ENCODE data around the gene TAS1R3.
A peak's percentile ranks its signal among the peaks of the same experiment; 100 is the strongest.

TAS1R3 gene

GRCh38 chr1:1290238-1290731 is 40.8 kb upstream of the TAS1R3 start:
- no peak overlapping the region for H3K27ac ChIP-seq (ENCODE audit: low read depth, low read length)
- H3K4me3 ChIP-seq (ENCODE audit: insufficient read depth, low read length, poor library complexity, severe bottlenecking) = no peak overlapping the region
- H3K36me3 ChIP-seq (ENCODE audit: low read length) = no peaks in the 10 kb centered on the region
- H3K9me2 ChIP-seq (replicated peaks; ENCODE audit: insufficient read depth, low read length) = no peaks in the 10 kb centered on the region
- H3K4me2 ChIP-seq (ENCODE audit: low read depth, low read length, poor library complexity, severe bottlenecking) = no peak overlapping the region
- H3F3A ChIP-seq (ENCODE audit: insufficient read depth) = no peaks in the 10 kb centered on the region
- peak; percentile 25 for TF ChIP-seq CTCF (IDR thresholded peaks at IDR 0.05; ENCODE audit: insufficient read depth, low read length, poor library complexity, severe bottlenecking)
- TF ChIP-seq EZH2phosphoT487 (conservative IDR thresholded peaks at IDR 0.05; ENCODE audit: low read length) = no peak
- no peaks in the 10 kb centered on the region for H3K27me3 ChIP-seq (ENCODE audit: low read length)
- no peaks in the 10 kb centered on the region for H3K79me2 ChIP-seq (ENCODE audit: insufficient read depth, low read length)
- H3K9ac ChIP-seq (ENCODE audit: low read length) = no peak overlapping the region
- no peak overlapping the region for H2AFZ ChIP-seq (ENCODE audit: low read depth, low read length, severe bottlenecking)
- H4K20me1 ChIP-seq (ENCODE audit: low read depth, low read length) = no peaks in the 10 kb centered on the region
- no peaks in the 10 kb centered on the region for H3K9me3 ChIP-seq (ENCODE audit: insufficient read depth, low read length)

GRCh38 chr1:1291023-1291528 is 40.0 kb upstream of the TAS1R3 start:
- Histone ChIP-seq H3K9me3 (ENCODE audit: insufficient read depth, low read length) (no peaks in the 10 kb centered on the region), H3K4me3 (ENCODE audit: insufficient read depth, low read length, poor library complexity, severe bottlenecking) (no peak overlapping the region), H4K20me1 (ENCODE audit: low read depth, low read length) (no peaks in the 10 kb centered on the region), H3K4me2 (ENCODE audit: low read depth, low read length, poor library complexity, severe bottlenecking) (no peak overlapping the region), H3F3A (ENCODE audit: insufficient read depth) (no peaks in the 10 kb centered on the region), H3K9ac (ENCODE audit: low read length) (no peak overlapping the region), H2AFZ (ENCODE audit: low read depth, low read length, severe bottlenecking) (no peak overlapping the region), H3K27ac (ENCODE audit: low read depth, low read length) (no peak overlapping the region), H3K79me2 (ENCODE audit: insufficient read depth, low read length) (no peaks in the 10 kb centered on the region), H3K36me3 (ENCODE audit: low read length) (no peaks in the 10 kb centered on the region), H3K27me3 (ENCODE audit: low read length) (no peaks in the 10 kb centered on the region), H3K9me2 (replicated peaks; ENCODE audit: insufficient read depth, low read length) (no peaks in the 10 kb centered on the region)
- no peak for TF ChIP-seq CTCF (IDR thresholded peaks at IDR 0.05; ENCODE audit: insufficient read depth, low read length, poor library complexity, severe bottlenecking)

GRCh38 chr1:1291548-1292441 is 39.3 kb upstream of the TAS1R3 start:
- Histone ChIP-seq H3F3A (ENCODE audit: insufficient read depth) (no peaks in the 10 kb centered on the region), H3K36me3 (ENCODE audit: low read length) (no peaks in the 10 kb centered on the region), H3K79me2 (ENCODE audit: insufficient read depth, low read length) (no peaks in the 10 kb centered on the region), H2AFZ (ENCODE audit: low read depth, low read length, severe bottlenecking) (no peak overlapping the region), H3K9me3 (ENCODE audit: insufficient read depth, low read length) (no peaks in the 10 kb centered on the region), H3K4me2 (ENCODE audit: low read depth, low read length, poor library complexity, severe bottlenecking) (no peak overlapping the region), H3K27me3 (ENCODE audit: low read length) (no peaks in the 10 kb centered on the region), H3K9me2 (replicated peaks; ENCODE audit: insufficient read depth, low read length) (no peaks in the 10 kb centered on the region), H3K4me3 (ENCODE audit: insufficient read depth, low read length, poor library complexity, severe bottlenecking) (no peak overlapping the region), H3K27ac (ENCODE audit: low read depth, low read length) (no peak overlapping the region), H4K20me1 (ENCODE audit: low read depth, low read length) (no peaks in the 10 kb centered on the region), H3K9ac (ENCODE audit: low read length) (no peak overlapping the region)
- TF ChIP-seq CTCF (IDR thresholded peaks at IDR 0.05; ENCODE audit: insufficient read depth, low read length, poor library complexity, severe bottlenecking) (peak; percentile 65), EZH2phosphoT487 (conservative IDR thresholded peaks at IDR 0.05; ENCODE audit: low read length) (no peak)

Measured in SU-DHL-6 (cell line).